Activated CD4-positive, alpha-beta T cell treated with anti-CD3 and anti-CD28 coated beads, Interleukin-2, Interleukin-4, amounts not matched to agents 100 ng/mL and 50 ng/mL, durations not matched to agents 16 hours and 8 hours (primary cell): ENCODE measurements around the gene MTHFR.
A peak's percentile ranks its signal among the peaks of the same experiment; 100 is the strongest.
"Not testable (repeated sequence)": the region's sequence is repeated elsewhere in the genome, so short reads cannot be mapped to it uniquely, and the experiment has no call there.

Experiments
- DNase-seq: peaks from one replicate; pipeline ENCODE4 v3.0.0-alpha.2; 2020; ENCODE audit warnings: low spot score

MTHFR gene

GRCh38 chr1:11833497-11833896 lies 27.7 kb upstream of the MTHFR start:
- DNase-seq = no peak

- no peak for DNase-seq
Measured at GRCh38 chr1:11831945-11832725, 26.4 kb upstream of the MTHFR start.

GRCh38 chr1:11828511-11828910 lies 22.7 kb upstream of the MTHFR start:
- DNase-seq = no peak

- no peak for DNase-seq
Measured at GRCh38 chr1:11826946-11827345, 21.2 kb upstream of the MTHFR start.

- DNase-seq = no peak
Measured at GRCh38 chr1:11825131-11825530, 19.4 kb upstream of the MTHFR start.

- no peak for DNase-seq
Measured at GRCh38 chr1:11823366-11824137, 17.8 kb upstream of the MTHFR start.

GRCh38 chr1:11822091-11822490 lies 16.3 kb upstream of the MTHFR start:
- no peak for DNase-seq

GRCh38 chr1:11817192-11817591 lies 11.4 kb upstream of the MTHFR start:
- no peak for DNase-seq

- DNase-seq = no peak
Measured at GRCh38 chr1:11813021-11813420, 7.3 kb upstream of the MTHFR start.

GRCh38 chr1:11807133-11807532 lies 1.4 kb upstream of the MTHFR start:
- DNase-seq = no peak

- DNase-seq = peak; percentile 13
Measured at GRCh38 chr1:11806307-11806936, 658 bp upstream of the MTHFR start.

- no peak for DNase-seq
Measured at GRCh38 chr1:11804666-11805421, 920 bp downstream of the MTHFR start.

- not testable (repeated sequence) for DNase-seq
Measured at GRCh38 chr1:11803924-11804665, 1.7 kb downstream of the MTHFR start.

GRCh38 chr1:11802973-11803885 lies 2.5 kb downstream of the MTHFR start:
- peak; percentile 74 for DNase-seq

GRCh38 chr1:11802616-11802972 lies 3.2 kb downstream of the MTHFR start:
- no peak for DNase-seq

GRCh38 chr1:11800756-11801433 lies 4.9 kb downstream of the MTHFR start:
- no peak for DNase-seq

GRCh38 chr1:11800391-11800755 lies 5.4 kb downstream of the MTHFR start:
- DNase-seq = no peak

GRCh38 chr1:11799896-11800295 lies 5.9 kb downstream of the MTHFR start:
- DNase-seq = no peak

- DNase-seq = no peak
Measured at GRCh38 chr1:11799099-11799498, 6.7 kb downstream of the MTHFR start.
